ENCODE measurements around the gene ECT2L. TPM values are rescaled to one million over a fixed set of nuclear protein-coding genes. Genes with fewer than 3 reads are reported as not detected.

The ECT2L gene
- total RNA-seq, 4 donors from 2014 or later = 0.13 to 0.56 (median 0.23) TPM; not detected in 1

GRCh38 chr6:138805016-138805765 lies 9.3 kb downstream of the ECT2L start:
- no peaks in the 10 kb centered on the region for H3K9me3 ChIP-seq
- H3K4me1 ChIP-seq = peaks cover 2% of the 10 kb centered on the region
- 78% methylated on average over 9 of the region's 9 CpGs for WGBS
- no peak for DNase-seq (ENCODE audit: low spot score in 2 of 2)
- no peak for TF ChIP-seq EP300 (IDR thresholded peaks at IDR 0.05)
- no peak for TF ChIP-seq POLR2A (IDR thresholded peaks at IDR 0.05)
- no peak for TF ChIP-seq CTCF (IDR thresholded peaks at IDR 0.05)
- TF ChIP-seq POLR2AphosphoS5 (IDR thresholded peaks at IDR 0.05) = no peak
- no peak overlapping the region for H3K27ac ChIP-seq
- H3K27me3 ChIP-seq = no peaks in the 10 kb centered on the region
- H3K4me3 ChIP-seq = no peak overlapping the region
- H3K36me3 ChIP-seq = no peaks in the 10 kb centered on the region

GRCh38 chr6:138806889-138807288 lies 11.0 kb downstream of the ECT2L start:
- WGBS = 92% methylated on average over 1 of the region's 1 CpG
- Histone ChIP-seq H3K9me3 (no peaks in the 10 kb centered on the region), H3K4me3 (no peak overlapping the region), H3K36me3 (no peaks in the 10 kb centered on the region), H3K27me3 (no peaks in the 10 kb centered on the region), H3K4me1 (peaks cover 2% of the 10 kb centered on the region), H3K27ac (no peak overlapping the region)
- TF ChIP-seq CTCF (IDR thresholded peaks at IDR 0.05) = no peak
- TF ChIP-seq POLR2A (IDR thresholded peaks at IDR 0.05) = no peak
- no peak for TF ChIP-seq EP300 (IDR thresholded peaks at IDR 0.05)
- TF ChIP-seq POLR2AphosphoS5 (IDR thresholded peaks at IDR 0.05) = no peak
- DNase-seq (ENCODE audit: low spot score in 2 of 2) = no peak

GRCh38 chr6:138809677-138810076 lies 13.8 kb downstream of the ECT2L start:
- Histone ChIP-seq H3K4me3 (no peak overlapping the region), H3K27me3 (no peaks in the 10 kb centered on the region), H3K36me3 (no peaks in the 10 kb centered on the region), H3K27ac (no peak overlapping the region), H3K4me1 (no peaks in the 10 kb centered on the region), H3K9me3 (no peaks in the 10 kb centered on the region)
- TF ChIP-seq POLR2AphosphoS5 (IDR thresholded peaks at IDR 0.05) (no peak), CTCF (IDR thresholded peaks at IDR 0.05) (no peak), POLR2A (IDR thresholded peaks at IDR 0.05) (no peak), EP300 (IDR thresholded peaks at IDR 0.05) (no peak)
- WGBS = 86% methylated on average over 3 of the region's 3 CpGs
- no peak for DNase-seq (ENCODE audit: low spot score in 2 of 2)

GRCh38 chr6:138811866-138812265 lies 16.0 kb downstream of the ECT2L start:
- no peaks in the 10 kb centered on the region for H3K9me3 ChIP-seq
- no peak overlapping the region for H3K4me3 ChIP-seq
- H3K4me1 ChIP-seq = peaks cover 5% of the 10 kb centered on the region
- no peak for DNase-seq (ENCODE audit: low spot score in 2 of 2)
- TF ChIP-seq POLR2A (IDR thresholded peaks at IDR 0.05) = no peak
- no peak for TF ChIP-seq CTCF (IDR thresholded peaks at IDR 0.05)
- no peak for TF ChIP-seq POLR2AphosphoS5 (IDR thresholded peaks at IDR 0.05)
- TF ChIP-seq EP300 (IDR thresholded peaks at IDR 0.05) = no peak
- no peaks in the 10 kb centered on the region for H3K27me3 ChIP-seq
- WGBS = 89% methylated on average over 3 of the region's 3 CpGs
- H3K27ac ChIP-seq = no peak overlapping the region
- H3K36me3 ChIP-seq = no peaks in the 10 kb centered on the region

- no peak for DNase-seq (ENCODE audit: low spot score in 2 of 2)
- H3K36me3 ChIP-seq = no peaks in the 10 kb centered on the region
- no peaks in the 10 kb centered on the region for H3K27me3 ChIP-seq
- 65% methylated on average over 5 of the region's 5 CpGs for WGBS
- peaks cover 23% of the 10 kb centered on the region for H3K4me1 ChIP-seq
- no peak overlapping the region for H3K4me3 ChIP-seq
- no peaks in the 10 kb centered on the region for H3K9me3 ChIP-seq
- no peak overlapping the region for H3K27ac ChIP-seq
- TF ChIP-seq EP300 (IDR thresholded peaks at IDR 0.05) (no peak), POLR2AphosphoS5 (IDR thresholded peaks at IDR 0.05) (no peak), CTCF (IDR thresholded peaks at IDR 0.05) (no peak), POLR2A (IDR thresholded peaks at IDR 0.05) (no peak)
These were observed 18.4 kb downstream of the ECT2L start for GRCh38 chr6:138814179-138814834.

Data from suprapubic skin (tissue), 4 donors.